Measurements from ENCODE around the gene FAM124A.

DNA sequence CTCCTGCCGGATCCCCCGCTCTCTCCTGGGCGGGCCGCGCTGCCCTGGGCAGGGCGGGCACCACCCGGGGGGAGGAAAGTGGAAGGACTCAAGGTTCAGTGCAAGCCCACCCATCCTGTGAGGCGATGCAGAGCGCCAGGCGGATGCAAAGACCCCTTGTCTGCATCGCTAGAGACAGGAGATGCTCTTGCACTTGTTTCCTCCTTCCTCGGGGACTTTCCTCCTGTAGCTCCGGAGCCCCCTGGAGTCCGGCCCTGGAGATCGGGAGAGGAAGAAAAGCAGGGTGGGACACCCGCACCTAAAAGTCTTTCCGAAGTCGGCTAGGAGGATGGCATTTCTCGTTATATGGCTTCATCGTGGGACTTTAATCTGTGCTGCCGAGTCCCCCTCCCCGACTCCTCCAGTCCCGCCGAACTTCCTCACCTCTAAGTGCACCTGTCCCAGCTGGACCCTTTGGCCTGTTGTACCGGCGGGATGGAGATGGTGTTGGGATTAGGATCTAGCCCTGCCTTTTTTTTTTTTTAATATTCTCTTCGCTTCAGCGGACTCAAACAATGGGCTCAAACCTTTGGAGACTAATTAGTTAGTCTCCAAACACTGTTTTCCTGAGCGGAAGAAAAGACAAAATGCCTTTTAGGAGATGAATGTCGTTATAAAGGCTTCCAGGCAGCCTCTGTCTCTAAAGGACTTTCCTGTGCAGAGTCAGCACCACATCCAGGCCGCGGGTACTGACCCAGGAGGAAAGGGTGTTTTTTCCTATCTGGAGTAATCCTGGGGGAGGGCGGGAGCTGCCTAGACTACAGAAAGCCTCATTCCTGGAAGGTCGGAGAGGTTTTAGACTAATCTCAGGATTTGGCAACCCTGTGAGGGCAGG, 725 bp downstream of the FAM124A start:
- TF ChIP-seq, protein P1, sequence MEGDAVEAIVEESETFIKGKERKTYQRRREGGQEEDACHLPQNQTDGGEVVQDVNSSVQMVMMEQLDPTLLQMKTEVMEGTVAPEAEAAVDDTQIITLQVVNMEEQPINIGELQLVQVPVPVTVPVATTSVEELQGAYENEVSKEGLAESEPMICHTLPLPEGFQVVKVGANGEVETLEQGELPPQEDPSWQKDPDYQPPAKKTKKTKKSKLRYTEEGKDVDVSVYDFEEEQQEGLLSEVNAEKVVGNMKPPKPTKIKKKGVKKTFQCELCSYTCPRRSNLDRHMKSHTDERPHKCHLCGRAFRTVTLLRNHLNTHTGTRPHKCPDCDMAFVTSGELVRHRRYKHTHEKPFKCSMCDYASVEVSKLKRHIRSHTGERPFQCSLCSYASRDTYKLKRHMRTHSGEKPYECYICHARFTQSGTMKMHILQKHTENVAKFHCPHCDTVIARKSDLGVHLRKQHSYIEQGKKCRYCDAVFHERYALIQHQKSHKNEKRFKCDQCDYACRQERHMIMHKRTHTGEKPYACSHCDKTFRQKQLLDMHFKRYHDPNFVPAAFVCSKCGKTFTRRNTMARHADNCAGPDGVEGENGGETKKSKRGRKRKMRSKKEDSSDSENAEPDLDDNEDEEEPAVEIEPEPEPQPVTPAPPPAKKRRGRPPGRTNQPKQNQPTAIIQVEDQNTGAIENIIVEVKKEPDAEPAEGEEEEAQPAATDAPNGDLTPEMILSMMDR (IDR thresholded peaks at IDR 0.05): no peak
- TF ChIP-seq POLR2A (IDR thresholded peaks at IDR 0.05): no peak

All from uterus (tissue), 2 donors.